ENCODE data around the gene NOL12.

The NOL12 gene

GRCh38 chr22:37734964-37735451 is 48.9 kb downstream of the NOL12 start:
- no peak overlapping the region for H3K4me3 ChIP-seq (ENCODE audit: low read depth, low read length)
- peak; percentile 11 for TF ChIP-seq CTCF (IDR thresholded peaks at IDR 0.05; ENCODE audit: low read depth, low read length)
- TF ChIP-seq MYC (IDR thresholded peaks at IDR 0.05; ENCODE audit: low read depth, low read length): no peak
- DNase-seq (ENCODE audit: low read depth): peak; percentile 48

- peak; percentile 84 for DNase-seq (ENCODE audit: low read depth)
- peak overlapping the region; percentile 34 for H3K4me3 ChIP-seq (ENCODE audit: low read depth, low read length)
These were observed 52.9 kb downstream of the NOL12 start for GRCh38 chr22:37739035-37739434.

GRCh38 chr22:37739611-37740049 is 53.5 kb downstream of the NOL12 start:
- TF ChIP-seq CTCF (IDR thresholded peaks at IDR 0.05; ENCODE audit: low read depth, low read length): no peak
- TF ChIP-seq POLR2A (IDR thresholded peaks at IDR 0.05; ENCODE audit: extremely low read depth, insufficient read length): peak; percentile 20
- 0 out of 2 replicates have a peak, but pooled peaks have one; percentile 24 for TF ChIP-seq MYC (IDR thresholded peaks at IDR 0.05; ENCODE audit: low read depth, low read length)
- no peak for TF ChIP-seq MAX (IDR thresholded peaks at IDR 0.05; ENCODE audit: low read depth, low read length)
- peak; percentile 93 for DNase-seq (ENCODE audit: low read depth)
- peak overlapping the region; percentile 34 for H3K4me3 ChIP-seq (ENCODE audit: low read depth, low read length)

More at GRCh38 chr22:37739035-37739434, 52.9 kb downstream of the NOL12 start:
- no peak for TF ChIP-seq MYC (IDR thresholded peaks at IDR 0.05; ENCODE audit: low read depth, low read length)
- TF ChIP-seq CTCF (IDR thresholded peaks at IDR 0.05; ENCODE audit: low read depth, low read length): no peak
- no peak for TF ChIP-seq MAX (IDR thresholded peaks at IDR 0.05; ENCODE audit: low read depth, low read length)
- TF ChIP-seq POLR2A (IDR thresholded peaks at IDR 0.05; ENCODE audit: extremely low read depth, insufficient read length): no peak

- 0 out of 2 replicates have a peak, but pooled peaks have one; percentile 2 for TF ChIP-seq MYC (IDR thresholded peaks at IDR 0.05; ENCODE audit: low read depth, low read length)
- TF ChIP-seq POLR2A (IDR thresholded peaks at IDR 0.05; ENCODE audit: extremely low read depth, insufficient read length): no peak
- no peak for TF ChIP-seq MAX (IDR thresholded peaks at IDR 0.05; ENCODE audit: low read depth, low read length)
- TF ChIP-seq CTCF (IDR thresholded peaks at IDR 0.05; ENCODE audit: low read depth, low read length): no peak
- no peak overlapping the region for H3K4me3 ChIP-seq (ENCODE audit: low read depth, low read length)
- DNase-seq (ENCODE audit: low read depth): no peak
These were observed 54.5 kb downstream of the NOL12 start for GRCh38 chr22:37740455-37741311.

GRCh38 chr22:37741312-37741795 is 55.2 kb downstream of the NOL12 start:
- TF ChIP-seq MYC (IDR thresholded peaks at IDR 0.05; ENCODE audit: low read depth, low read length) (no peak), POLR2A (IDR thresholded peaks at IDR 0.05; ENCODE audit: extremely low read depth, insufficient read length) (no peak), MAX (IDR thresholded peaks at IDR 0.05; ENCODE audit: low read depth, low read length) (no peak), CTCF (IDR thresholded peaks at IDR 0.05; ENCODE audit: low read depth, low read length) (no peak)
- DNase-seq (ENCODE audit: low read depth): peak; percentile 97
- H3K4me3 ChIP-seq (ENCODE audit: low read depth, low read length): no peak overlapping the region

Data from NB4 (cell line).